Muscle of leg (tissue), 11 donors: ENCODE results near the gene FAM227A. TPM values are rescaled to one million over a fixed set of nuclear protein-coding genes. Genes with fewer than 3 reads are reported as not detected.
"Not testable (repeated sequence)": the region's sequence is repeated elsewhere in the genome, so short reads cannot be mapped to it uniquely, and the experiment has no call there.

Experiments
- DNase-seq: peaks from one replicate; pipeline ENCODE4 v3.0.0; 2013
- H3K27ac ChIP-seq: one replicate; pipeline ENCODE4 v1.5.1; 2013; ENCODE audit warnings: mild to moderate bottlenecking, low read length, control low read depth
- H3K27me3 ChIP-seq: one replicate; pipeline ENCODE4 v1.6.1; 2013; ENCODE audit warnings: low read length; ENCODE audit not compliant: control insufficient read depth, insufficient read depth
- H3K36me3 ChIP-seq: one replicate; pipeline ENCODE4 v1.6.1; 2013; ENCODE audit warnings: low read length; ENCODE audit not compliant: control insufficient read depth, insufficient read depth
- H3K4me1 ChIP-seq: one replicate; pipeline ENCODE4 v1.6.1; 2013; ENCODE audit warnings: low read length; ENCODE audit not compliant: control insufficient read depth, insufficient read depth
- H3K4me3 ChIP-seq: one replicate; pipeline ENCODE4 v1.5.1; 2013; ENCODE audit warnings: low read length, control low read depth
- H3K9me3 ChIP-seq: replicated peaks from 2 replicates; pipeline ENCODE4 v1.6.1; 2013; ENCODE audit warnings: low read depth, low read length; ENCODE audit not compliant: control insufficient read depth
- WGBS: methylation state at CpG from one replicate; pipeline ENCODE4 v1.1.5; 2013; ENCODE audit warnings: missing lambda C conversion rate; ENCODE audit not compliant: insufficient coverage; 5-methylcytosine and 5-hydroxymethylcytosine counted together
- polyA plus RNA-seq, 8 donors: library from polyadenylated mRNA; unstranded; fragments of 120-200 nt; gene quantifications; one replicate each; pipeline versions ENCODE4 v1.2.1 to v1.2.3, GENCODE V29; 2013; ENCODE audit warnings: inconsistent platforms in 1 of 8, low replicate concordance in 1 of 8; ENCODE audit not compliant: insufficient read length in 8 of 8, insufficient read depth in 1 of 8
- total RNA-seq: library from RNA; stranded (reverse); fragments of 120-200 nt; gene quantifications from one replicate; pipeline ENCODE4 v1.2.4, GENCODE V29; 2013

FAM227A gene
- total and polyA plus RNA-seq, 9 donors: 0.62 to 1.1 (median 0.87) TPM

- Histone ChIP-seq H3K27ac (no peak overlapping the region), H3K36me3 (peaks cover 6% of the 10 kb centered on the region), H3K4me1 (no peaks in the 10 kb centered on the region), H3K9me3 (no peaks in the 10 kb centered on the region), H3K4me3 (no peak overlapping the region), H3K27me3 (no peaks in the 10 kb centered on the region)
- WGBS: 100% methylated on average over 2 of the region's 3 CpGs
- DNase-seq: no peak
Measured at GRCh38 chr22:38632528-38632927, 23.7 kb downstream of the FAM227A start.

- 84% methylated on average over 9 of the region's 9 CpGs for WGBS
- no peak overlapping the region for H3K27ac ChIP-seq
- H3K27me3 ChIP-seq: no peaks in the 10 kb centered on the region
- H3K4me1 ChIP-seq: no peaks in the 10 kb centered on the region
- peaks cover 6% of the 10 kb centered on the region for H3K36me3 ChIP-seq
- no peak overlapping the region for H3K4me3 ChIP-seq
- DNase-seq: no peak
- H3K9me3 ChIP-seq: no peaks in the 10 kb centered on the region
Measured at GRCh38 chr22:38631724-38632123, 24.5 kb downstream of the FAM227A start.

- no peak for DNase-seq
Measured at GRCh38 chr22:38629108-38629507, 27.1 kb downstream of the FAM227A start.

GRCh38 chr22:38628444-38628843 is 27.7 kb downstream of the FAM227A start:
- H3K4me1 ChIP-seq: no peaks in the 10 kb centered on the region
- WGBS: 77% methylated on average over 5 of the region's 5 CpGs

More at GRCh38 chr22:38629108-38629507, 27.1 kb downstream of the FAM227A start:
- Histone ChIP-seq H3K9me3 (no peaks in the 10 kb centered on the region), H3K27ac (no peak overlapping the region), H3K4me1 (no peaks in the 10 kb centered on the region), H3K36me3 (no peaks in the 10 kb centered on the region), H3K27me3 (no peaks in the 10 kb centered on the region), H3K4me3 (no peak overlapping the region)
- no CpG with 5 or more reads among the region's 4 CpGs for WGBS

GRCh38 chr22:38623351-38623750 is 32.8 kb downstream of the FAM227A start:
- WGBS: 83% methylated on average over 4 of the region's 4 CpGs
- no peaks in the 10 kb centered on the region for H3K9me3 ChIP-seq
- H3K27me3 ChIP-seq: no peaks in the 10 kb centered on the region
- no peak for DNase-seq
- no peak overlapping the region for H3K4me3 ChIP-seq
- H3K27ac ChIP-seq: no peak overlapping the region
- peaks cover 3% of the 10 kb centered on the region for H3K36me3 ChIP-seq
- H3K4me1 ChIP-seq: no peaks in the 10 kb centered on the region

More at GRCh38 chr22:38628444-38628843, 27.7 kb downstream of the FAM227A start:
- H3K27me3 ChIP-seq: no peaks in the 10 kb centered on the region
- H3K9me3 ChIP-seq: no peaks in the 10 kb centered on the region
- no peak overlapping the region for H3K27ac ChIP-seq
- H3K4me3 ChIP-seq: no peak overlapping the region
- DNase-seq: no peak
- no peaks in the 10 kb centered on the region for H3K36me3 ChIP-seq

GRCh38 chr22:38618682-38619081 is 37.5 kb downstream of the FAM227A start:
- no peaks in the 10 kb centered on the region for H3K9me3 ChIP-seq

GRCh38 chr22:38618258-38618657 is 37.9 kb downstream of the FAM227A start:
- no peaks in the 10 kb centered on the region for H3K27me3 ChIP-seq
- no peaks in the 10 kb centered on the region for H3K4me1 ChIP-seq
- WGBS: no CpG with 5 or more reads among the region's 1 CpG
- DNase-seq: no peak
- H3K27ac ChIP-seq: no peak overlapping the region
- peaks cover 8% of the 10 kb centered on the region for H3K36me3 ChIP-seq
- H3K4me3 ChIP-seq: no peak overlapping the region
- H3K9me3 ChIP-seq: no peaks in the 10 kb centered on the region

More at GRCh38 chr22:38618682-38619081, 37.5 kb downstream of the FAM227A start:
- Histone ChIP-seq H3K36me3 (peaks cover 8% of the 10 kb centered on the region), H3K4me1 (no peaks in the 10 kb centered on the region), H3K4me3 (no peak overlapping the region), H3K27ac (no peak overlapping the region), H3K27me3 (no peaks in the 10 kb centered on the region)
- DNase-seq: no peak
- WGBS: no CpG with 5 or more reads among the region's 2 CpGs

- not testable (repeated sequence) for H3K4me3 ChIP-seq, H3K27ac ChIP-seq, H3K4me1 ChIP-seq, H3K36me3 ChIP-seq, DNase-seq, H3K27me3 ChIP-seq, H3K9me3 ChIP-seq
- 100% methylated on average over 2 of the region's 9 CpGs for WGBS
Measured at GRCh38 chr22:38615064-38615405, 41.2 kb downstream of the FAM227A start.

- Histone ChIP-seq H3K27ac (no peak overlapping the region), H3K4me3 (no peak overlapping the region), H3K27me3 (no peaks in the 10 kb centered on the region), H3K36me3 (peaks cover 8% of the 10 kb centered on the region), H3K9me3 (no peaks in the 10 kb centered on the region), H3K4me1 (no peaks in the 10 kb centered on the region)
- no peak for DNase-seq
- WGBS: 60% methylated on average over 1 of the region's 4 CpGs
Measured at GRCh38 chr22:38614332-38615063, 41.7 kb downstream of the FAM227A start.

GRCh38 chr22:38613588-38613987 is 42.6 kb downstream of the FAM227A start:
- Histone ChIP-seq H3K27ac (no peak overlapping the region), H3K36me3 (peaks cover 5% of the 10 kb centered on the region), H3K4me1 (no peaks in the 10 kb centered on the region), H3K4me3 (no peak overlapping the region), H3K27me3 (no peaks in the 10 kb centered on the region), H3K9me3 (no peaks in the 10 kb centered on the region)
- 100% methylated on average over 2 of the region's 4 CpGs for WGBS
- no peak for DNase-seq
